GM12878 (cell line): Measurements from ENCODE around the gene CGB2. TPM values are rescaled to one million over a fixed set of nuclear protein-coding genes. Genes with fewer than 3 reads are reported as not detected.
A peak's percentile ranks its signal among the peaks of the same experiment; 100 is the strongest.
"Not testable (repeated sequence)": the region's sequence is repeated elsewhere in the genome, so short reads cannot be mapped to it uniquely, and the experiment has no call there.

Source experiments
- ATAC-seq: fragments of 200-7000 bp; cut with Tn5 transposase; 3 replicates; pipeline ENCODE4 v1.9.1; 2020; ENCODE audit warnings: mild to moderate bottlenecking, moderate library complexity
- BruUV-seq: library from RNA; stranded (reverse); fragments of 400-500 nt; replicated peaks from 2 replicates; lab custom pipeline; 2021; lab: Mats Ljungman, UMichigan
- CTCF ChIA-PET: fragments of 300-600 bp; sonication (Branson Sonifier 250); formaldehyde crosslinking; extraction: SDS; loops from one replicate; lab custom pipeline; 2021; ENCODE audit warnings: inconsistent platforms; lab: Yijun Ruan, JAX
- POLR2A ChIA-PET: fragments of 350-600 bp; formaldehyde crosslinking; extraction: SDS; loops from one replicate; lab custom pipeline; 2021; ENCODE audit warnings: inconsistent platforms; lab: Charles Lee
- RAD21 ChIA-PET: fragments of 300-600 bp; sonication (Branson Sonifier 250); formaldehyde crosslinking; loops from one replicate; lab custom pipeline; 2023; ENCODE audit warnings: antibody characterized with exemption; ENCODE audit not compliant: unreplicated experiment; lab: Charles Lee
- SMC1A ChIA-PET: fragments of 300-600 bp; sonication (Branson Sonifier 250); formaldehyde crosslinking; loops from one replicate; lab custom pipeline; 2023; ENCODE audit not compliant: unreplicated experiment, uncharacterized antibody; lab: Charles Lee
- DNase-seq: peaks from one replicate; pipeline ENCODE4 v3.0.0-alpha.2; 2011; ENCODE audit warnings: low read depth, low spot score
- FAIRE-seq: peaks from 3 replicates; lab custom pipeline; 2011; peaks lifted over from hg19 to GRCh38; lab: Jason Lieb, UNC
- H2AFZ ChIP-seq: 2 replicates; pipeline ENCODE4 v1.6.0; 2011; ENCODE audit warnings: low read depth, low read length, control low read depth; ENCODE audit not compliant: control insufficient read depth
- H3K27ac ChIP-seq: 2 replicates; pipeline ENCODE4 v1.5.1; 2011; ENCODE audit warnings: control low read depth; ENCODE audit not compliant: control insufficient read depth, insufficient read depth
- H3K27me3 ChIP-seq, 2 experiments: replicated peaks in 1 of 2; 2 replicates each; pipeline versions ENCODE4 v1.6.0 to v1.6.1; 2011; ENCODE audit warnings: low read length in 1 of 2; ENCODE audit not compliant: control insufficient read depth in 2 of 2, insufficient read depth in 2 of 2
- H3K36me3 ChIP-seq, 2 experiments: 2 replicates each; pipeline ENCODE4 v1.5.1; 2011; ENCODE audit warnings: low read length in 1 of 2; ENCODE audit not compliant: control insufficient read depth in 2 of 2, insufficient read depth in 2 of 2
- H3K4me1 ChIP-seq: 2 replicates; pipeline ENCODE4 v1.6.1; 2011; ENCODE audit warnings: mild to moderate bottlenecking, low read length, moderate library complexity, mixed read lengths; ENCODE audit not compliant: control insufficient read depth, insufficient read depth
- H3K4me2 ChIP-seq: 2 replicates; pipeline ENCODE4 v1.6.0; 2011; ENCODE audit warnings: control low read depth; ENCODE audit not compliant: control insufficient read depth, insufficient read depth
- H3K4me3 ChIP-seq: fragments of 200-600 bp; sonication (generic); 2 replicates; pipeline ENCODE4 v1.5.1; 2016
- H3K79me2 ChIP-seq: 2 replicates; pipeline ENCODE4 v1.6.0; 2011; ENCODE audit warnings: low read length; ENCODE audit not compliant: control insufficient read depth, insufficient read depth
- H3K9ac ChIP-seq: 2 replicates; pipeline ENCODE4 v1.8.0; 2011; ENCODE audit warnings: low read length, control low read depth, mixed read lengths; ENCODE audit not compliant: control insufficient read depth, insufficient read depth
- H3K9me3 ChIP-seq: replicated peaks from 3 replicates; pipeline ENCODE4 v1.5.1; 2011; ENCODE audit warnings: mild to moderate bottlenecking, low read length; ENCODE audit not compliant: control insufficient read depth, insufficient read depth
- H4K20me1 ChIP-seq: 2 replicates; pipeline ENCODE4 v1.6.0; 2011; ENCODE audit not compliant: control insufficient read depth, insufficient read depth
- BCLAF1 ChIP-seq: fragments of 450-650 bp; IDR thresholded peaks from 2 replicates; pipeline ENCODE4 v1.6.1; 2017; ENCODE audit warnings: antibody characterized with exemption, mild to moderate bottlenecking, moderate library complexity
- IKZF1 ChIP-seq: fragments of 450-650 bp; conservative IDR thresholded peaks from 2 replicates; pipeline ENCODE4 v1.6.1; 2017; ENCODE audit warnings: antibody characterized with exemption, mild to moderate bottlenecking
- KLF5 ChIP-seq: fragments of 450-650 bp; IDR thresholded peaks from 2 replicates; pipeline ENCODE4 v1.6.1; 2014; ENCODE audit warnings: mild to moderate bottlenecking; ENCODE audit not compliant: partially characterized antibody
- WGBS: methylation state at CpG from one replicate; pipeline ENCODE4 v1.1.6; 2016; ENCODE audit warnings: low lambda C conversion rate; ENCODE audit not compliant: insufficient replicate concordance, insufficient coverage; ENCODE audit errors: missing lambda C conversion rate; 5-methylcytosine and 5-hydroxymethylcytosine counted together
- in situ Hi-C: fragments of 300-500 bp; cut with MboI; formaldehyde crosslinking; loops from 9 replicates; pipeline ENCODE4 v1.14.3; 2018; ENCODE audit warnings: mixed read lengths
- intact Hi-C: fragments of 100-400 bp; cut with micrococcal nuclease; formaldehyde crosslinking; loops from one replicate; pipeline ENCODE4 v1.14.2; 2022; ENCODE audit not compliant: unreplicated experiment
- polyA plus RNA-seq, 11 experiments: library from polyadenylated mRNA; depleted of rRNA in 4 of 11; unstranded in 6 of 11; stranded (reverse) in 5 of 11; fragments of >200 nt; fragmentation: Nextera tagmentation in 4 of 11; fragmentation: Illumina TruSeq in 1 of 11; extraction: Ambion mirVana in 4 of 11; extraction: Trizol in 1 of 11; gene quantifications; 1 replicate in 1 of 11; 2 replicates in 10 of 11; pipeline versions ENCODE4 v1.2.1 to v1.2.3, GENCODE V29; 2011 to 2016; ENCODE audit warnings: inconsistent platforms in 2 of 11, missing spikeins in 2 of 11, low read depth in 1 of 11
- total RNA-seq, 4 experiments: library from RNA; depleted of rRNA in 3 of 4; stranded (reverse); fragments of >200 nt in 3 of 4; fragmentation: Illumina TruSeq in 1 of 4; extraction: Trizol in 1 of 4; gene quantifications; 2 replicates each; pipeline versions ENCODE4 v1.2.1 to v1.2.3, GENCODE V29; 2013 to 2021

Gene CGB2
- total and polyA plus RNA-seq, 10 of the 15 experiments (the other 5 are each of a cell fraction or from before 2014, with no cell fraction given), result 0.20 to 0.37 TPM; not detected in 8

- FAIRE-seq, H3K4me3 ChIP-seq, ATAC-seq, H3K9me3 ChIP-seq, H3K9ac ChIP-seq, SMC1A ChIA-PET, H3K36me3 ChIP-seq, RAD21 ChIA-PET, DNase-seq, H3K79me2 ChIP-seq, H2AFZ ChIP-seq, H4K20me1 ChIP-seq, intact Hi-C loops, H3K27ac ChIP-seq, in situ Hi-C loops, H3K4me1 ChIP-seq, POLR2A ChIA-PET, BruUV-seq: not testable (repeated sequence)
- H3K4me2 ChIP-seq, result peak overlapping the region; percentile 95; the same call in 1 of the 2 replicates
- WGBS, result 16% methylated on average over 29 of the region's 34 CpGs
- CTCF ChIA-PET, result interaction anchor here (1.0 to 1.2 kb wide), 2 partner anchors 49 to 137 kb away, joined by 3 read pairs; no protein-coding TSS in a partner anchor
- H3K27me3 ChIP-seq, result peaks cover 3 to 16% of the 10 kb centered on the region in 2 experiments; a peak in 3 of 4 replicates
Measured at GRCh38 chr19:49056902-49057596, 25.4 kb downstream of the CGB2 start.

GRCh38 chr19:49057636-49058234 lies 26.0 kb downstream of the CGB2 start, which contains the start of gene CGB7:
Gene CGB7, minus strand, starts transcription at chr19:49057749. Its CDS starts 2,374 bp downstream, at chr19:49055375.
- ATAC-seq, result no peak
- Histone ChIP-seq H3K36me3 (no peaks in the 10 kb centered on the region), H3K9ac (no peak within 1 kb of the TSS), H3K79me2 (no peaks in the 10 kb centered on the region), H4K20me1 (no peaks in the 10 kb centered on the region), H3K9me3 (no peaks in the 10 kb centered on the region), H3K4me3 (no peak within 1 kb of the TSS), H3K27ac (no peak within 1 kb of the TSS), H3K4me1 (no peaks in the 10 kb centered on the region), H3K4me2 (peak within 1 kb of the TSS; percentile 95; the same call in 1 of the 2 replicates), H2AFZ (no peak within 1 kb of the TSS), H3K27me3 (peaks cover 3 to 16% of the 10 kb centered on the region in 2 experiments; a peak in 3 of 4 replicates)
- intact Hi-C loops (no loop called here), in situ Hi-C loops (no loop called here)
- TF ChIP-seq KLF5 (no peak), IKZF1 (no peak), BCLAF1 (no peak)
- SMC1A ChIA-PET, result no interaction called here
- RAD21 ChIA-PET, result no interaction called here
- no TSS peak for BruUV-seq
- POLR2A ChIA-PET, result no interaction called here
- DNase-seq, result no peak
- CTCF ChIA-PET, result interaction anchor here (1.2 kb wide), 1 partner anchor 49 kb away, joined by 3 read pairs; no protein-coding TSS in a partner anchor
- 38% methylated on average over 38 of the region's 38 CpGs for WGBS
- FAIRE-seq, result no peak
